ENCODE results near the gene ZNF10. TPM values are rescaled to one million over a fixed set of nuclear protein-coding genes. Genes with fewer than 3 reads are reported as not detected.
A peak's percentile ranks its signal among the peaks of the same experiment; 100 is the strongest.

Gene ZNF10
- total RNA-seq, result 10 to 100 TPM; 12.0 to 16.4 TPM
- 10.5 TPM for polyA plus RNA-seq (2013, experiment 1 of 2)
- 8.7 TPM for polyA plus RNA-seq (2013, experiment 2 of 2)
- long read RNA-seq, experiment 1, partial matches to known transcripts, result 0 of 2 reads
- long read RNA-seq, experiment 1, other reads (novel, unspliced or antisense), result 2 of 2 reads
- long read RNA-seq, experiment 2, partial matches to known transcripts, result 6 of 18 reads
- long read RNA-seq, experiment 2, other reads (novel, unspliced or antisense), result 11 of 18 reads
- long read RNA-seq, experiment 3, full-length matches to known transcripts, result 2 of 43 reads
- long read RNA-seq, experiment 3, partial matches to known transcripts, result 0 of 43 reads
- long read RNA-seq, experiment 3, other reads (novel, unspliced or antisense), result 41 of 43 reads
- long read RNA-seq, experiment 4, partial matches to known transcripts, result 1 of 4 reads
- long read RNA-seq, experiment 4, other reads (novel, unspliced or antisense), result 2 of 4 reads

GRCh38 chr12:133130038-133130807, at the start of gene ZNF10, which contains the start of gene ZNF891:
Gene ZNF10 (plus strand): TSS chr12:133130627. CDS start chr12:133144493, 13,866 bp downstream.
Gene ZNF891 (minus strand): TSS chr12:133130274. CDS start chr12:133121918, 8,356 bp downstream.
- Histone ChIP-seq H3K9ac (ENCODE audit: extremely low read depth, low read length, poor library complexity, severe bottlenecking) (peak within 1 kb of the TSS; percentile 77), H3K27me3 (ENCODE audit: control insufficient read depth, insufficient read depth, low read length, poor library complexity, severe bottlenecking) (no peaks in the 10 kb centered on the region), H3K36me3 (ENCODE audit: control insufficient read depth, insufficient read depth, low read length) (peaks cover 50% of the 10 kb centered on the region), H3K4me3 (ENCODE audit: low read length) (peak within 1 kb of the TSS; percentile 94), H3K9me3 (ENCODE audit: control insufficient read depth, low read length) (peaks cover 77% of the 10 kb centered on the region), H3K4me1 (ENCODE audit: control insufficient read depth, insufficient read depth, low read length) (no peaks in the 10 kb centered on the region), H3K27ac (ENCODE audit: low read depth, low read length) (peak within 1 kb of the TSS; percentile 97)
- peaks cover 63% of the 10 kb centered on the region for H3K36me3 Mint-ChIP-seq (ENCODE audit: low read depth)
- peak; percentile 99 for DNase-seq
- H3K27me3 Mint-ChIP-seq (ENCODE audit: insufficient read depth), result no peaks in the 10 kb centered on the region
- peak within 1 kb of the TSS; percentile 97 for H3K4me3 Mint-ChIP-seq
- peaks cover 59% of the 10 kb centered on the region for H3K9me3 Mint-ChIP-seq
- 0% methylated on average over 19 to 87 of the region's 87 CpGs for WGBS, 2 experiments (ENCODE audit: insufficient coverage in 1 of 2, insufficient read length in 1 of 2)
- H3K27ac Mint-ChIP-seq, result peak within 1 kb of the TSS; percentile 100
- TF ChIP-seq, protein P1, sequence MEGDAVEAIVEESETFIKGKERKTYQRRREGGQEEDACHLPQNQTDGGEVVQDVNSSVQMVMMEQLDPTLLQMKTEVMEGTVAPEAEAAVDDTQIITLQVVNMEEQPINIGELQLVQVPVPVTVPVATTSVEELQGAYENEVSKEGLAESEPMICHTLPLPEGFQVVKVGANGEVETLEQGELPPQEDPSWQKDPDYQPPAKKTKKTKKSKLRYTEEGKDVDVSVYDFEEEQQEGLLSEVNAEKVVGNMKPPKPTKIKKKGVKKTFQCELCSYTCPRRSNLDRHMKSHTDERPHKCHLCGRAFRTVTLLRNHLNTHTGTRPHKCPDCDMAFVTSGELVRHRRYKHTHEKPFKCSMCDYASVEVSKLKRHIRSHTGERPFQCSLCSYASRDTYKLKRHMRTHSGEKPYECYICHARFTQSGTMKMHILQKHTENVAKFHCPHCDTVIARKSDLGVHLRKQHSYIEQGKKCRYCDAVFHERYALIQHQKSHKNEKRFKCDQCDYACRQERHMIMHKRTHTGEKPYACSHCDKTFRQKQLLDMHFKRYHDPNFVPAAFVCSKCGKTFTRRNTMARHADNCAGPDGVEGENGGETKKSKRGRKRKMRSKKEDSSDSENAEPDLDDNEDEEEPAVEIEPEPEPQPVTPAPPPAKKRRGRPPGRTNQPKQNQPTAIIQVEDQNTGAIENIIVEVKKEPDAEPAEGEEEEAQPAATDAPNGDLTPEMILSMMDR (conservative IDR thresholded peaks at IDR 0.05), result no peak
- H3K4me1 Mint-ChIP-seq, result no peaks in the 10 kb centered on the region

GRCh38 chr12:133081159-133081780, 49.2 kb upstream of the ZNF10 start:
- H3K27me3 Mint-ChIP-seq (ENCODE audit: insufficient read depth), result no peaks in the 10 kb centered on the region
- H3K4me1 Mint-ChIP-seq, result no peaks in the 10 kb centered on the region
- H3K36me3 Mint-ChIP-seq (ENCODE audit: low read depth), result peaks cover 52% of the 10 kb centered on the region
- TF ChIP-seq, protein P1 (conservative IDR thresholded peaks at IDR 0.05), result no peak
- H3K4me1 ChIP-seq (ENCODE audit: control insufficient read depth, insufficient read depth, low read length), result no peaks in the 10 kb centered on the region
- H3K4me3 Mint-ChIP-seq, result no peak overlapping the region
- H3K27me3 ChIP-seq (ENCODE audit: control insufficient read depth, insufficient read depth, low read length, poor library complexity, severe bottlenecking), result no peaks in the 10 kb centered on the region
- peak overlapping the region; percentile 94 for H3K4me3 ChIP-seq (ENCODE audit: low read length)
- DNase-seq, result peak; percentile 56
- peak overlapping the region; percentile 99 for H3K9ac ChIP-seq (ENCODE audit: extremely low read depth, low read length, poor library complexity, severe bottlenecking)
- H3K36me3 ChIP-seq (ENCODE audit: control insufficient read depth, insufficient read depth, low read length), result peaks cover 47% of the 10 kb centered on the region
- no peak overlapping the region for H3K27ac Mint-ChIP-seq
- H3K9me3 Mint-ChIP-seq, result peaks cover 41% of the 10 kb centered on the region
- peaks cover 84% of the 10 kb centered on the region for H3K9me3 ChIP-seq (ENCODE audit: control insufficient read depth, low read length)
- H3K27ac ChIP-seq (ENCODE audit: low read depth, low read length), result peak overlapping the region; percentile 100
- WGBS, 2 experiments (ENCODE audit: insufficient coverage in 1 of 2, insufficient read length in 1 of 2), result 37 to 90% methylated on average over 2 to 17 of the region's 17 CpGs

GRCh38 chr12:133083345-133083744, 47.1 kb upstream of the ZNF10 start:
- Mint-ChIP-seq H3K27me3 (ENCODE audit: insufficient read depth) (no peaks in the 10 kb centered on the region), H3K4me1 (no peaks in the 10 kb centered on the region), H3K27ac (no peak overlapping the region), H3K4me3 (no peak overlapping the region), H3K36me3 (ENCODE audit: low read depth) (peaks cover 72% of the 10 kb centered on the region), H3K9me3 (peaks cover 59% of the 10 kb centered on the region)
- 95 to 96% methylated on average over 4 to 6 of the region's 6 CpGs for whole genome bisulfite sequencing, 2 experiments (ENCODE audit: insufficient coverage in 1 of 2, insufficient read length in 1 of 2)
- peaks cover 68% of the 10 kb centered on the region for H3K36me3 ChIP-seq (ENCODE audit: control insufficient read depth, insufficient read depth, low read length)
- peaks cover 82% of the 10 kb centered on the region for H3K9me3 ChIP-seq (ENCODE audit: control insufficient read depth, low read length)
- no peaks in the 10 kb centered on the region for H3K27me3 ChIP-seq (ENCODE audit: control insufficient read depth, insufficient read depth, low read length, poor library complexity, severe bottlenecking)
- no peak for DNase-seq
- H3K9ac ChIP-seq (ENCODE audit: extremely low read depth, low read length, poor library complexity, severe bottlenecking), result no peak overlapping the region
- no peaks in the 10 kb centered on the region for H3K4me1 ChIP-seq (ENCODE audit: control insufficient read depth, insufficient read depth, low read length)
- TF ChIP-seq, protein P1 (conservative IDR thresholded peaks at IDR 0.05), result no peak
- H3K27ac ChIP-seq (ENCODE audit: low read depth, low read length), result no peak overlapping the region
- peak overlapping the region; percentile 94 for H3K4me3 ChIP-seq (ENCODE audit: low read length)

Data from endodermal cell (in vitro differentiated cells).